H1 (cell line): ENCODE results near the gene BCL6B. TPM values are rescaled to one million over a fixed set of nuclear protein-coding genes. Genes with fewer than 3 reads are reported as not detected.
A peak's percentile ranks its signal among the peaks of the same experiment; 100 is the strongest.

Experiments
- CTCF ChIA-PET: fragments of 300-600 bp; sonication (Branson Sonifier 250); formaldehyde crosslinking; loops from one replicate; lab custom pipeline; 2021; ENCODE audit not compliant: partially characterized antibody; lab: Charles Lee
- POLR2A ChIA-PET: fragments of 300-600 bp; sonication (Branson Sonifier 250); formaldehyde crosslinking; loops from one replicate; lab custom pipeline; 2021; ENCODE audit warnings: inconsistent platforms; ENCODE audit not compliant: partially characterized antibody; lab: Charles Lee
- DNase-seq, 2 experiments: peaks; one replicate each; pipeline versions ENCODE4 v3.0.0 to v3.0.0-alpha.2; 2010 to 2022; ENCODE audit warnings: low spot score in 2 of 2, low read depth in 1 of 2, mixed read lengths in 1 of 2
- FAIRE-seq: peaks from 2 replicates; lab custom pipeline; 2011; peaks lifted over from hg19 to GRCh38; lab: Jason Lieb, UNC
- H2AFZ ChIP-seq: 2 replicates; pipeline ENCODE4 v1.8.1; 2012; ENCODE audit warnings: low read length, inconsistent platforms
- H2AK5ac ChIP-seq: 2 replicates; pipeline ENCODE4 v1.6.1; 2013; ENCODE audit warnings: low read depth, low read length
- H2BK120ac ChIP-seq: replicated peaks from 2 replicates; pipeline ENCODE3; 2013; ENCODE audit warnings: low read depth, low read length, inconsistent platforms
- H2BK12ac ChIP-seq: 2 replicates; pipeline ENCODE4 v1.6.1; 2013; ENCODE audit warnings: low read depth, low read length
- H2BK15ac ChIP-seq: 2 replicates; pipeline ENCODE4 v1.6.1; 2013; ENCODE audit warnings: low read length
- H2BK20ac ChIP-seq: 2 replicates; pipeline ENCODE4 v1.6.1; 2013; ENCODE audit warnings: low read length
- H2BK5ac ChIP-seq: 2 replicates; pipeline ENCODE4 v1.6.1; 2013; ENCODE audit warnings: low read depth, low read length
- H3K14ac ChIP-seq: 2 replicates; pipeline ENCODE4 v1.6.1; 2013; ENCODE audit warnings: inconsistent platforms; ENCODE audit not compliant: insufficient read length
- H3K18ac ChIP-seq: 2 replicates; pipeline ENCODE4 v1.6.1; 2013; ENCODE audit warnings: low read length; ENCODE audit errors: extremely low read depth
- H3K23ac ChIP-seq: 2 replicates; pipeline ENCODE4 v1.6.1; 2013; ENCODE audit warnings: inconsistent platforms; ENCODE audit not compliant: insufficient read length
- H3K23me2 ChIP-seq: 2 replicates; pipeline ENCODE4 v1.6.1; 2013; ENCODE audit warnings: low read depth, low read length
- H3K27ac ChIP-seq: 2 replicates; pipeline ENCODE4 v1.6.1; 2011; ENCODE audit warnings: low read depth, low read length, inconsistent platforms
- H3K27me3 ChIP-seq, 4 experiments: replicated peaks in 1 of 4; 1 replicate in 1 of 4; 2 replicates in 3 of 4; pipeline versions ENCODE4 v1.6.1 to v1.8.1; 2011 to 2013; ENCODE audit warnings: low read length in 3 of 4, mild to moderate bottlenecking in 3 of 4, inconsistent platforms in 2 of 4, mixed read lengths in 2 of 4, moderate library complexity in 1 of 4; ENCODE audit not compliant: control insufficient read depth in 3 of 4, insufficient read depth in 3 of 4; ENCODE audit errors: extremely low read depth in 1 of 4
- H3K36me3 ChIP-seq, 4 experiments: 2 replicates each; pipeline versions ENCODE4 v1.6.1 to v1.8.1; 2011 to 2013; ENCODE audit warnings: mild to moderate bottlenecking in 4 of 4, low read length in 3 of 4, moderate library complexity in 2 of 4, control low read depth in 1 of 4, inconsistent platforms in 1 of 4; ENCODE audit not compliant: insufficient read depth in 4 of 4, control insufficient read depth in 2 of 4
- H3K4ac ChIP-seq: replicated peaks from 2 replicates; pipeline ENCODE3; 2013; ENCODE audit warnings: low read length, low read depth, mixed read lengths, inconsistent platforms; ENCODE audit not compliant: insufficient read length
- H3K4me1 ChIP-seq, 4 experiments: replicated peaks in 1 of 4; 1 replicate in 1 of 4; 2 replicates in 3 of 4; pipeline versions ENCODE4 v1.6.1 to v1.8.1; 2011 to 2013; ENCODE audit warnings: low read length in 3 of 4, inconsistent platforms in 2 of 4, mixed read lengths in 1 of 4; ENCODE audit not compliant: insufficient read depth in 4 of 4, control insufficient read depth in 3 of 4
- H3K4me2 ChIP-seq, 2 experiments: 2 replicates each; pipeline versions ENCODE4 v1.6.1 to v1.8.1; 2011 to 2013; ENCODE audit warnings: low read depth in 2 of 2, low read length in 2 of 2, control low read depth in 1 of 2, inconsistent platforms in 1 of 2, mild to moderate bottlenecking in 1 of 2; ENCODE audit not compliant: insufficient read depth in 1 of 2
- H3K4me3 ChIP-seq, 4 experiments: fragments of 200-600, 300-600 bp in 1 of 4; sonication (generic), shearing (Covaris generic), sonication (Bioruptor Twin) in 1 of 4; 2 replicates each; pipeline versions ENCODE4 v1.5.1 to v1.8.1; 2011 to 2016; ENCODE audit warnings: low read length in 4 of 4, low read depth in 3 of 4, control low read depth in 2 of 4, inconsistent platforms in 2 of 4, mild to moderate bottlenecking in 2 of 4, mixed read lengths in 1 of 4, moderate library complexity in 1 of 4; ENCODE audit not compliant: insufficient read depth in 2 of 4; ENCODE audit errors: extremely low read depth in 1 of 4
- H3K56ac ChIP-seq: replicated peaks from 2 replicates; pipeline ENCODE3; 2013; ENCODE audit warnings: low read depth, mild to moderate bottlenecking, mixed read lengths, low read length, inconsistent platforms; ENCODE audit not compliant: insufficient read length
- H3K79me1 ChIP-seq: 2 replicates; pipeline ENCODE4 v1.6.1; 2013; ENCODE audit warnings: low read depth, low read length, control low read depth
- H3K79me2 ChIP-seq, 2 experiments: 2 replicates each; pipeline versions ENCODE4 v1.6.1 to v1.8.1; 2012 to 2013; ENCODE audit warnings: low read length in 2 of 2, mild to moderate bottlenecking in 2 of 2, inconsistent platforms in 1 of 2; ENCODE audit not compliant: insufficient read depth in 2 of 2, control insufficient read depth in 1 of 2
- H3K9ac ChIP-seq, 4 experiments: replicated peaks in 1 of 4; 1 replicate in 1 of 4; 2 replicates in 3 of 4; pipeline versions ENCODE4 v1.6.1 to v1.8.1; 2011 to 2013; ENCODE audit warnings: low read depth in 3 of 4, low read length in 3 of 4, control low read depth in 2 of 4, mild to moderate bottlenecking in 2 of 4, moderate library complexity in 2 of 4, inconsistent platforms in 1 of 4; ENCODE audit errors: extremely low read depth in 1 of 4
- H3K9me3 ChIP-seq, 2 experiments: 2 replicates each; pipeline versions ENCODE4 v1.6.1 to v1.8.1; 2012 to 2013; ENCODE audit warnings: mild to moderate bottlenecking in 2 of 2, moderate library complexity in 2 of 2, control low read depth in 1 of 2, inconsistent platforms in 1 of 2, low read depth in 1 of 2, low read length in 1 of 2, mixed read lengths in 1 of 2; ENCODE audit not compliant: insufficient read depth in 2 of 2
- H4K20me1 ChIP-seq, 2 experiments: replicated peaks in 1 of 2; 2 replicates each; pipeline versions ENCODE3 to v1.8.1; 2011 to 2013; ENCODE audit warnings: inconsistent platforms in 2 of 2, low read length in 2 of 2, mild to moderate bottlenecking in 1 of 2; ENCODE audit not compliant: insufficient read depth in 2 of 2, control insufficient read depth in 1 of 2
- H4K5ac ChIP-seq: 2 replicates; pipeline ENCODE4 v1.6.1; 2013; ENCODE audit warnings: low read length, low read depth, mixed read lengths, inconsistent platforms; ENCODE audit not compliant: insufficient read length
- H4K8ac ChIP-seq: 2 replicates; pipeline ENCODE4 v1.8.0; 2013; ENCODE audit warnings: mild to moderate bottlenecking, moderate library complexity, low read length, inconsistent platforms; ENCODE audit not compliant: insufficient read depth; ENCODE audit errors: extremely low read depth
- H4K91ac ChIP-seq: replicated peaks from 2 replicates; pipeline ENCODE3; 2013; ENCODE audit warnings: low read length, mixed read lengths, inconsistent platforms; ENCODE audit not compliant: insufficient read length
- ATF2 ChIP-seq: IDR thresholded peaks from 2 replicates; pipeline ENCODE4 v1.6.1; 2012; ENCODE audit warnings: low read length, inconsistent platforms
- CBX5 ChIP-seq: fragments of 300-800, 300-1000 bp; sonication (generic); IDR thresholded peaks from 2 replicates; pipeline ENCODE4 v1.7.1; 2016; ENCODE audit warnings: antibody characterized with exemption, low read length, low read depth
- HDAC6 ChIP-seq: IDR thresholded peaks from one replicate; pipeline ENCODE4 v1.7.1; 2012; ENCODE audit warnings: low read depth, mild to moderate bottlenecking, inconsistent platforms, low read length, moderate library complexity
- JUN ChIP-seq: IDR thresholded peaks from 2 replicates; pipeline ENCODE4 v1.6.1; 2011; ENCODE audit warnings: low read depth, mild to moderate bottlenecking, improper control_type of control experiment, low read length
- KDM5A ChIP-seq: fragments of 200-600 bp; IDR thresholded peaks from 2 replicates; pipeline ENCODE4 v1.7.1; 2012; ENCODE audit warnings: mild to moderate bottlenecking, low read length, inconsistent platforms, mixed read lengths
- MAX ChIP-seq: IDR thresholded peaks from 2 replicates; pipeline ENCODE4 v1.6.1; 2012; ENCODE audit warnings: inconsistent platforms
- PHF8 ChIP-seq: fragments of 200-600 bp; sonication (generic); conservative IDR thresholded peaks from 2 replicates; pipeline ENCODE4 v1.7.1; 2012; ENCODE audit warnings: low read depth, mild to moderate bottlenecking, inconsistent platforms, low read length, moderate library complexity
- POLR2A ChIP-seq, 2 experiments: IDR thresholded peaks; 1 replicate in 1 of 2; 2 replicates in 1 of 2; pipeline ENCODE4 v1.6.1; 2011; ENCODE audit warnings: low read depth in 2 of 2, low read length in 2 of 2, mild to moderate bottlenecking in 2 of 2; ENCODE audit errors: control extremely low read depth in 1 of 2
- SIRT6 ChIP-seq: IDR thresholded peaks from one replicate; pipeline ENCODE4 v1.7.1; 2012; ENCODE audit warnings: low read length, inconsistent platforms
- USF2 ChIP-seq: IDR thresholded peaks from 2 replicates; pipeline ENCODE4 v1.6.1; 2011; ENCODE audit warnings: low read length, improper control_type of control experiment
- WGBS, 2 experiments: shearing (Covaris generic) in 1 of 2; methylation state at CpG; one replicate each; pipeline versions ENCODE4 v1.1.6 to v1.1.7; 2013 to 2015; ENCODE audit warnings: low lambda C conversion rate in 2 of 2, mixed read lengths in 2 of 2, inconsistent platforms in 1 of 2, low coverage in 1 of 2, missing lambda C conversion rate in 1 of 2; ENCODE audit not compliant: insufficient replicate concordance in 2 of 2, insufficient coverage in 1 of 2, insufficient read length in 1 of 2; ENCODE audit errors: extremely low coverage in 1 of 2, missing lambda C conversion rate in 1 of 2; 5-methylcytosine and 5-hydroxymethylcytosine counted together
- polyA plus RNA-seq, 7 experiments: library from polyadenylated mRNA; depleted of rRNA in 3 of 7; stranded (reverse) in 5 of 7; unstranded in 2 of 7; fragments of >200 nt in 5 of 7; fragments of 200-250 nt in 2 of 7; gene quantifications; 1 replicate in 5 of 7; 2 replicates in 1 of 7; 4 replicates in 1 of 7; pipeline versions ENCODE4 v1.2.1 to v1.2.3, GENCODE V29; 2011 to 2013; ENCODE audit warnings: missing spikeins in 2 of 7, mixed read lengths in 2 of 7
- total RNA-seq: library from RNA; stranded (reverse); fragmentation: NEBNext Ultra II Directional; extraction: Animal tissue kit (Norgen Biotek cat#: 25700); gene quantifications from 2 replicates; pipeline ENCODE4 v1.2.1, GENCODE V29; 2021

The BCL6B gene
- total and polyA plus RNA-seq, 2 of the 8 experiments (the other 6 are each of a cell fraction or from before 2014, with no cell fraction given), result 6.6 to 8.7 TPM

GRCh38 chr17:7019367-7019766 lies 3.5 kb upstream of the BCL6B start:
- Histone ChIP-seq H2BK20ac (no peak overlapping the region), H3K14ac (no peak overlapping the region), H3K18ac (peak overlapping the region; percentile 15; the same call in 1 of the 2 replicates), H3K23me2 (peaks cover 15% of the 10 kb centered on the region), H3K4me2 (peak overlapping the region; percentile 67 to 73; a peak in 2 of 4 replicates), H3K9ac (peak overlapping the region in 1 of 4 experiments; percentile 53; a peak in 2 of 7 replicates), H2AFZ (0 out of 2 replicates have a peak overlapping the region, but pooled peaks have one; percentile 63), H3K4me1 (peaks cover 0 to 22% (median 10%) of the 10 kb centered on the region in 4 experiments; a peak in 6 of 7 replicates), H3K27me3 (peaks cover 0 to 16% (median 12%) of the 10 kb centered on the region in 4 experiments; a peak in 6 of 7 replicates), H2BK15ac (no peak overlapping the region), H3K23ac (no peak overlapping the region), H4K91ac (no peak overlapping the region), H3K27ac (no peak overlapping the region), H4K8ac (peak overlapping the region; percentile 94), H2AK5ac (no peak overlapping the region), H2BK120ac (no peak overlapping the region), H3K4ac (no peak overlapping the region), H3K9me3 (no peaks in the 10 kb centered on the region), H3K36me3 (peaks cover 0 to 4% (median 2%) of the 10 kb centered on the region in 4 experiments; a peak in 3 of 8 replicates), H2BK12ac (no peak overlapping the region), H3K4me3 (no peak overlapping the region), H4K20me1 (no peaks in the 10 kb centered on the region), H3K56ac (no peak overlapping the region), H3K79me1 (no peaks in the 10 kb centered on the region), H2BK5ac (no peak overlapping the region), H4K5ac (no peak overlapping the region), H3K79me2 (no peaks in the 10 kb centered on the region)
- DNase-seq (no peak), FAIRE-seq (no peak)
- WGBS, 2 experiments, result 61% methylated on average over 6 of the region's 10 CpGs; no CpG with 5 or more reads in 1 of the 2 experiments
- ChIA-PET POLR2A (interaction anchor here (0.9 to 1.9 kb wide), 2 partner anchors 13 to 159 kb away, joined by 3 to 4 read pairs; partner anchors contain the start of gene ASGR1), CTCF (interaction anchor here (1.0 to 1.6 kb wide), 3 partner anchors 27 to 219 kb away, joined by 3 to 5 read pairs (median 3); no protein-coding TSS in a partner anchor)
- no peak for TF ChIP-seq USF2
- no peak for TF ChIP-seq HDAC6
- TF ChIP-seq MAX, result no peak
- TF ChIP-seq CBX5, result no peak
- TF ChIP-seq ATF2, result no peak
- TF ChIP-seq PHF8, result no peak
- no peak for TF ChIP-seq SIRT6
- TF ChIP-seq KDM5A, result no peak
- TF ChIP-seq JUN, result no peak
- no peak for TF ChIP-seq POLR2A (IDR thresholded peaks at IDR 0.05; ENCODE audit: control extremely low read depth in 1 of 2, low read depth in 2 of 2, low read length in 2 of 2)
